Activated CD4-positive, alpha-beta T cell treated with anti-CD3 and anti-CD28 coated beads, Interleukin-2, amount 50 U/mL, for 1 hour (primary cell): Measurements from ENCODE around the gene P2RY14.
"Not testable (repeated sequence)": the region's sequence is repeated elsewhere in the genome, so short reads cannot be mapped to it uniquely, and the experiment has no call there.

Experiments
- DNase-seq: peaks from one replicate; pipeline ENCODE4 v3.0.0-alpha.2; 2020

The P2RY14 gene

GRCh38 chr3:151256749-151257148 lies 21.6 kb downstream of the P2RY14 start:
- DNase-seq, result no peak

- no peak for DNase-seq
Measured at GRCh38 chr3:151248772-151249337, 29.5 kb downstream of the P2RY14 start.

- not testable (repeated sequence) for DNase-seq
Measured at GRCh38 chr3:151242006-151242405, 36.3 kb downstream of the P2RY14 start.

- DNase-seq, result no peak
Measured at GRCh38 chr3:151236736-151237135, 41.6 kb downstream of the P2RY14 start.

GRCh38 chr3:151236316-151236715 lies 42.0 kb downstream of the P2RY14 start:
- no peak for DNase-seq

- DNase-seq, result no peak
Measured at GRCh38 chr3:151234825-151235224, 43.5 kb downstream of the P2RY14 start.

GRCh38 chr3:151232991-151233390 lies 45.4 kb downstream of the P2RY14 start:
- DNase-seq, result no peak

- DNase-seq, result not testable (repeated sequence)
Measured at GRCh38 chr3:151232403-151232802, 45.9 kb downstream of the P2RY14 start.

GRCh38 chr3:151230646-151231045 lies 47.7 kb downstream of the P2RY14 start:
- no peak for DNase-seq

GRCh38 chr3:151228666-151229040 lies 49.7 kb downstream of the P2RY14 start:
- DNase-seq, result no peak

GRCh38 chr3:151227807-151228665 lies 50.3 kb downstream of the P2RY14 start:
- peak; percentile 70 for DNase-seq

- DNase-seq, result no peak
Measured at GRCh38 chr3:151227266-151227806, 51.0 kb downstream of the P2RY14 start.

- no peak for DNase-seq
Measured at GRCh38 chr3:151226825-151227224, 51.5 kb downstream of the P2RY14 start.

- no peak for DNase-seq
Measured at GRCh38 chr3:151226088-151226563, 52.2 kb downstream of the P2RY14 start.

GRCh38 chr3:151225040-151225975 lies 53.0 kb downstream of the P2RY14 start:
- no peak for DNase-seq

- no peak for DNase-seq
Measured at GRCh38 chr3:151224268-151224866, 54.0 kb downstream of the P2RY14 start.

GRCh38 chr3:151219056-151219455 lies 59.3 kb downstream of the P2RY14 start:
- DNase-seq, result no peak

- DNase-seq, result no peak
Measured at GRCh38 chr3:151218136-151218535, 60.2 kb downstream of the P2RY14 start.

GRCh38 chr3:151216641-151217607 lies 61.4 kb downstream of the P2RY14 start:
- DNase-seq, result no peak

GRCh38 chr3:151214459-151214858 lies 63.9 kb downstream of the P2RY14 start:
- DNase-seq, result no peak

GRCh38 chr3:151213881-151214280 lies 64.5 kb downstream of the P2RY14 start:
- DNase-seq, result no peak
